ENCODE measurements around the gene AGPAT3. TPM values are rescaled to one million over a fixed set of nuclear protein-coding genes. Genes with fewer than 3 reads are reported as not detected.

AGPAT3 gene
- total and polyA plus RNA-seq, 2 donors (not counting 3 experiments of a cell fraction or from before 2014, with no cell fraction given), result 39.9 to 76.7 TPM

DNA sequence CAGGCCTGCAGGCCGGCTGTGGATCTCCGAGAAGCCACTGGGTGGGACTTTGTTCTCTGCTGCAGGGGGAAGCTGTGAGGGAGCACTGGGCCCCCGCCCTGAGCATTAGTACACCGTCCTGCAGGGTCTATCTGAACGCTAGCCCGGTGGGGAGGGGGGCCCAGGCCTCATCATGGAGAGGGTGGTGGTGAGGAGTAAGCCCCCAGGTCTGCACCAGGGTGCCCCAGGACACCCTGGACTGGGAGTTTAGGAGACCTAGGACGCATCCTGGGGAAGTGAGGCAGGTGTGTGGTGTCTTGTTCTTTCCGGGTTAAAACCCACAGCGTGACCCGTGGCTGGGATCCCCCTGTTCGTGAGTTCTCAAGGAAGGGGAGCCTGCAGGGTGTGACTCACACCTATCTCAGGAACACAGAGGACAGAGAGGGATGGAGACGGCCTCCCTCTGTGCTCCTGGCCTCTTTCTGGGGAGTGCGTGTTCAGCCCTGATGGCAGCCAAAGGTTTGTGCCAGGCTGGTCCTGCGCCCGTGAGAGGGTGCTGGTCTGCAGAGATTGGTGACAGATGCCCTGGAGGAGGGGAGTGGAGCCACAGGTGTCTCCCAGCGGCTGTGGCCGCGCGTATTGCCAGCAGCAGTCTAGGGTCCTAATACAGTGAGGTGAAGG is 44.8 kb downstream of the AGPAT3 start:
- H2AFZ ChIP-seq (ENCODE audit: low read depth, low read length), result no peak overlapping the region
- intact Hi-C loops (cut with micrococcal nuclease), result no loop called here
- no peaks in the 10 kb centered on the region for H3K9me3 ChIP-seq (replicated peaks; ENCODE audit: control insufficient read depth, insufficient read depth, low read length)
- no peaks in the 10 kb centered on the region for H3K27me3 ChIP-seq (ENCODE audit: control insufficient read depth in 2 of 2, insufficient read depth in 2 of 2, low read length in 2 of 2)
- no TSS peak for BruUV-seq (replicated peaks)
- no peak overlapping the region for H3K4me3 ChIP-seq (replicated peaks in 1 of 3; ENCODE audit: insufficient read depth in 1 of 3, low read depth in 1 of 3, low read length in 3 of 3)
- peaks cover 2% of the 10 kb centered on the region in 2 experiments for H3K36me3 ChIP-seq (ENCODE audit: control insufficient read depth in 2 of 2, extremely low read depth in 1 of 2, insufficient read depth in 2 of 2, low read length in 2 of 2)
- H4K20me1 ChIP-seq (replicated peaks; ENCODE audit: control insufficient read depth, extremely low read depth, insufficient read depth, low read length), result no peaks in the 10 kb centered on the region
- TF ChIP-seq EZH2 (IDR thresholded peaks at IDR 0.05; ENCODE audit: borderline replicate concordance, low read depth, low read length, severe bottlenecking), result no peak
- TF ChIP-seq JUN (IDR thresholded peaks at IDR 0.05; ENCODE audit: borderline replicate concordance, insufficient read depth, insufficient read length, low read depth), result no peak
- TF ChIP-seq MAX (IDR thresholded peaks at IDR 0.05; ENCODE audit: insufficient read depth, insufficient read length), result no peak
- no peaks in the 10 kb centered on the region for H3K4me1 ChIP-seq (ENCODE audit: control insufficient read depth, extremely low read depth, insufficient read depth, low read length)
- FAIRE-seq (no peak), DNase-seq (ENCODE audit: low read depth, low spot score) (no peak)
- H3K27ac ChIP-seq (ENCODE audit: insufficient read depth, low read depth, low read length), result no peak overlapping the region
- H3K4me2 ChIP-seq (ENCODE audit: insufficient read depth, low read length), result no peak overlapping the region
- ChIA-PET CTCF (no interaction called here), POLR2A (no interaction called here)
- H3K9ac ChIP-seq (replicated peaks; ENCODE audit: extremely low read depth, insufficient read depth, low read length), result no peak overlapping the region
- dilution Hi-C loops (cut with MboI; ENCODE audit: extremely low pct_ligation_motif_present, low sequenced_read_pairs), result no loop called here
- no peaks in the 10 kb centered on the region for H3K9me1 ChIP-seq (replicated peaks; ENCODE audit: control insufficient read depth, extremely low read depth, insufficient read depth, low read length)
- peaks cover 13% of the 10 kb centered on the region for H3K79me2 ChIP-seq (ENCODE audit: control insufficient read depth, insufficient read depth, low read length)

- intact Hi-C loops (cut with micrococcal nuclease), result no loop called here
- POLR2A ChIA-PET, result no interaction called here
- TF ChIP-seq JUN (IDR thresholded peaks at IDR 0.05; ENCODE audit: borderline replicate concordance, insufficient read depth, insufficient read length, low read depth) (no peak), POLR2A (IDR thresholded peaks at IDR 0.05; ENCODE audit: low read depth, low read length) (no peak), EZH2 (IDR thresholded peaks at IDR 0.05; ENCODE audit: borderline replicate concordance, low read depth, low read length, severe bottlenecking) (no peak), MYC (IDR thresholded peaks at IDR 0.05; ENCODE audit: low read depth, low read length) (no peak), POLR2AphosphoS5 (IDR thresholded peaks at IDR 0.05; ENCODE audit: insufficient read depth, low read depth, low read length) (no peak), GATA2 (IDR thresholded peaks at IDR 0.05; ENCODE audit: insufficient read depth, insufficient read length, low read depth, low read length) (no peak), FOS (IDR thresholded peaks at IDR 0.05; ENCODE audit: borderline replicate concordance, insufficient read depth, low read length) (no peak), MAX (IDR thresholded peaks at IDR 0.05; ENCODE audit: insufficient read depth, insufficient read length) (no peak)
- TF ChIP-seq, protein P1, sequence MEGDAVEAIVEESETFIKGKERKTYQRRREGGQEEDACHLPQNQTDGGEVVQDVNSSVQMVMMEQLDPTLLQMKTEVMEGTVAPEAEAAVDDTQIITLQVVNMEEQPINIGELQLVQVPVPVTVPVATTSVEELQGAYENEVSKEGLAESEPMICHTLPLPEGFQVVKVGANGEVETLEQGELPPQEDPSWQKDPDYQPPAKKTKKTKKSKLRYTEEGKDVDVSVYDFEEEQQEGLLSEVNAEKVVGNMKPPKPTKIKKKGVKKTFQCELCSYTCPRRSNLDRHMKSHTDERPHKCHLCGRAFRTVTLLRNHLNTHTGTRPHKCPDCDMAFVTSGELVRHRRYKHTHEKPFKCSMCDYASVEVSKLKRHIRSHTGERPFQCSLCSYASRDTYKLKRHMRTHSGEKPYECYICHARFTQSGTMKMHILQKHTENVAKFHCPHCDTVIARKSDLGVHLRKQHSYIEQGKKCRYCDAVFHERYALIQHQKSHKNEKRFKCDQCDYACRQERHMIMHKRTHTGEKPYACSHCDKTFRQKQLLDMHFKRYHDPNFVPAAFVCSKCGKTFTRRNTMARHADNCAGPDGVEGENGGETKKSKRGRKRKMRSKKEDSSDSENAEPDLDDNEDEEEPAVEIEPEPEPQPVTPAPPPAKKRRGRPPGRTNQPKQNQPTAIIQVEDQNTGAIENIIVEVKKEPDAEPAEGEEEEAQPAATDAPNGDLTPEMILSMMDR (IDR thresholded peaks at IDR 0.05; ENCODE audit: extremely low read depth in 1 of 2, insufficient read depth in 1 of 2, low read depth in 1 of 2, low read length in 2 of 2), result no peak
- no peaks in the 10 kb centered on the region for H3K4me1 ChIP-seq (ENCODE audit: control insufficient read depth, extremely low read depth, insufficient read depth, low read length)
- H3K79me2 ChIP-seq (ENCODE audit: control insufficient read depth, insufficient read depth, low read length), result peaks cover 13% of the 10 kb centered on the region
- H4K20me1 ChIP-seq (replicated peaks; ENCODE audit: control insufficient read depth, extremely low read depth, insufficient read depth, low read length), result no peaks in the 10 kb centered on the region
- CTCF ChIA-PET, result no interaction called here
- H2AFZ ChIP-seq (ENCODE audit: low read depth, low read length), result no peak overlapping the region
- H3K9ac ChIP-seq (replicated peaks; ENCODE audit: extremely low read depth, insufficient read depth, low read length), result no peak overlapping the region
- no peaks in the 10 kb centered on the region for H3K9me1 ChIP-seq (replicated peaks; ENCODE audit: control insufficient read depth, extremely low read depth, insufficient read depth, low read length)
- H3K4me3 ChIP-seq (replicated peaks in 1 of 3; ENCODE audit: insufficient read depth in 1 of 3, low read depth in 1 of 3, low read length in 3 of 3), result no peak overlapping the region
- FAIRE-seq, result no peak
- no peak overlapping the region for H3K27ac ChIP-seq (ENCODE audit: insufficient read depth, low read depth, low read length)
- H3K9me3 ChIP-seq (replicated peaks; ENCODE audit: control insufficient read depth, insufficient read depth, low read length), result no peaks in the 10 kb centered on the region
- DNase-seq (ENCODE audit: low read depth, low spot score), result no peak
- dilution Hi-C loops (cut with MboI; ENCODE audit: extremely low pct_ligation_motif_present, low sequenced_read_pairs), result no loop called here
- H3K27me3 ChIP-seq (ENCODE audit: control insufficient read depth in 2 of 2, insufficient read depth in 2 of 2, low read length in 2 of 2), result no peaks in the 10 kb centered on the region
- H3K36me3 ChIP-seq (ENCODE audit: control insufficient read depth in 2 of 2, extremely low read depth in 1 of 2, insufficient read depth in 2 of 2, low read length in 2 of 2), result peaks cover 2% of the 10 kb centered on the region in 2 experiments
- H3K4me2 ChIP-seq (ENCODE audit: insufficient read depth, low read length), result no peak overlapping the region
- BruUV-seq (replicated peaks), result no TSS peak
Measured at GRCh38 chr21:43910460-43910859, 45.4 kb downstream of the AGPAT3 start.
